ENCODE results near the gene MFSD2B. TPM values are rescaled to one million over a fixed set of nuclear protein-coding genes. Genes with fewer than 3 reads are reported as not detected.

The MFSD2B gene
- total RNA-seq, 1 donor from 2014 or later: not detected

DNA sequence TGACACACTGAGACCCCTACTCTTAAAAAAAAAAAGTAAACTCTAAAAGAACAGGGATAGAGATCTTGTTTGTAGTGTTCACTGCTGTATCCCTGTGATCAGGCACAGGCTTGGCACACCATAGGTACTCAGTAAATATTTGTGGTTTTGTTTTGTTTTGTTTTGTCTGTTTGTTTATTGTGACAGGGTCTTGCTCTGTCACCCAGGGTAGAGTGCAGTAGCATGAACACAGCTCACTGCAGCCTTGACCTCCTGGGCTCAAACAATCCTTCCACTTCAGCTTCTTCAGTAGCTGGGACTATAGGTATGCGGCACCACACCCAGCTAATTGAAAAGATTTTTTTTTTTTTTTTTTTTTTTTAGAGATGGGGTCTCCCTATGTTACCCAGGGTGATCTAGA lies 43.1 kb downstream of the MFSD2B start:
- TF ChIP-seq, protein P1, sequence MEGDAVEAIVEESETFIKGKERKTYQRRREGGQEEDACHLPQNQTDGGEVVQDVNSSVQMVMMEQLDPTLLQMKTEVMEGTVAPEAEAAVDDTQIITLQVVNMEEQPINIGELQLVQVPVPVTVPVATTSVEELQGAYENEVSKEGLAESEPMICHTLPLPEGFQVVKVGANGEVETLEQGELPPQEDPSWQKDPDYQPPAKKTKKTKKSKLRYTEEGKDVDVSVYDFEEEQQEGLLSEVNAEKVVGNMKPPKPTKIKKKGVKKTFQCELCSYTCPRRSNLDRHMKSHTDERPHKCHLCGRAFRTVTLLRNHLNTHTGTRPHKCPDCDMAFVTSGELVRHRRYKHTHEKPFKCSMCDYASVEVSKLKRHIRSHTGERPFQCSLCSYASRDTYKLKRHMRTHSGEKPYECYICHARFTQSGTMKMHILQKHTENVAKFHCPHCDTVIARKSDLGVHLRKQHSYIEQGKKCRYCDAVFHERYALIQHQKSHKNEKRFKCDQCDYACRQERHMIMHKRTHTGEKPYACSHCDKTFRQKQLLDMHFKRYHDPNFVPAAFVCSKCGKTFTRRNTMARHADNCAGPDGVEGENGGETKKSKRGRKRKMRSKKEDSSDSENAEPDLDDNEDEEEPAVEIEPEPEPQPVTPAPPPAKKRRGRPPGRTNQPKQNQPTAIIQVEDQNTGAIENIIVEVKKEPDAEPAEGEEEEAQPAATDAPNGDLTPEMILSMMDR (IDR thresholded peaks at IDR 0.05): no peak
- ChIA-PET POLR2A (interaction anchor here (1.2 kb wide), 1 partner anchor 23 kb away, joined by 6 read pairs; the partner anchor contains the start of gene SF3B6), CTCF (interaction anchor here (0.9 kb wide), 1 partner anchor 126 kb away, joined by 3 read pairs; the partner anchor contains the start of gene ATAD2B)
- Mint-ChIP-seq H3K4me1 (peaks cover 7% of the 10 kb centered on the region), H3K27ac (no peak overlapping the region), H3K9me3 (no peaks in the 10 kb centered on the region), H3K4me3 (no peak overlapping the region), H3K27me3 (no peaks in the 10 kb centered on the region), H3K36me3 (ENCODE audit: low read depth) (no peaks in the 10 kb centered on the region)
- DNase-seq (no peak), ATAC-seq (ENCODE audit: low read depth) (no peak)
- intact Hi-C loops (cut with micrococcal nuclease): no loop called here

GRCh38 chr2:24054366-24055010 lies 44.6 kb downstream of the MFSD2B start:
- no peak overlapping the region for H3K4me3 Mint-ChIP-seq
- ChIA-PET POLR2A (interaction anchor here (0.6 kb wide), 1 partner anchor 53 kb away, joined by 3 read pairs; no protein-coding TSS in a partner anchor), CTCF (no interaction called here)
- DNase-seq (no peak), ATAC-seq (ENCODE audit: low read depth) (no peak)
- no peaks in the 10 kb centered on the region for H3K36me3 Mint-ChIP-seq (ENCODE audit: low read depth)
- TF ChIP-seq, protein P1 (IDR thresholded peaks at IDR 0.05): no peak
- no peaks in the 10 kb centered on the region for H3K4me1 Mint-ChIP-seq
- H3K27me3 Mint-ChIP-seq: no peaks in the 10 kb centered on the region
- H3K9me3 Mint-ChIP-seq: no peaks in the 10 kb centered on the region
- intact Hi-C loops (cut with micrococcal nuclease): no loop called here
- H3K27ac Mint-ChIP-seq: no peak overlapping the region

GRCh38 chr2:24055750-24056149 lies 45.9 kb downstream of the MFSD2B start:
- intact Hi-C loops (cut with micrococcal nuclease): no loop called here
- no peaks in the 10 kb centered on the region for H3K36me3 Mint-ChIP-seq (ENCODE audit: low read depth)
- no peaks in the 10 kb centered on the region for H3K27me3 Mint-ChIP-seq
- no peaks in the 10 kb centered on the region for H3K4me1 Mint-ChIP-seq
- H3K27ac Mint-ChIP-seq: no peak overlapping the region
- H3K4me3 Mint-ChIP-seq: no peak overlapping the region
- H3K9me3 Mint-ChIP-seq: no peaks in the 10 kb centered on the region
- ChIA-PET POLR2A (no interaction called here), CTCF (no interaction called here)
- DNase-seq: no peak
- TF ChIP-seq, protein P1 (IDR thresholded peaks at IDR 0.05): no peak
- no peak for ATAC-seq (ENCODE audit: low read depth)

DNA sequence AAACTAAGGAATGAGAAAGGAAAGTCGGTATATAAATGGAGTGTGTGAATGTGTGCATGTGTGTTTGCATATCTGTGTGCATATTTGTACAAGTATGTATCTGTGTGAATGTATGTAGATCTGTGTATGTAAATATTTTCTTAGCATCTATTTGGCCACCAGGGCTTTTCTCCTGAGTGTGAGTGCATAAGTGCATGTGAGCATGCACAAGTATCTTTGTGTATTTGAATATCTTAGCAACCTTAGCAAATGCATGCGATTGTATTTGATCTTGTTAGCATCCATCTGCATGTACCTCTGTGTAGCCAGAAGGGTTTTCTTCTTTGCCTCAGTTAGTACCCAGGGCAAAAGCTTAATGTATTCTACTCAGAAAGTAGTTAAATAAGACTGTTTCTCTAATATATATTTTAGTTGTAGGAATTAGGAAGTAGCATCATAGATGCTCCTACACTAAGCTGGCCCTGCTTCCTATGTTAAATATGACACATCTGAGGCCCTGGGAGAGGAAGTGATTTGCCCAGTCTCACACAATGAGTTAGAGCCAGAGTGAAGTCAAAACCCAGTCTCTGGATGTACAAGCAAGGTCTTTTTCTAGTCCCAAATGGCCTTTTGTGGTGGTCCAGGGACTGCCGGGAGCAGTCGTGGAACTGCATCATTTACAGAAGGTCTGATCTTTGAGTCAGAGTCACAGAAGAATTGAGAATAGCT lies 48.8 kb downstream of the MFSD2B start:
- no peak overlapping the region for H3K27ac Mint-ChIP-seq
- intact Hi-C loops (cut with micrococcal nuclease): no loop called here
- H3K4me3 Mint-ChIP-seq: no peak overlapping the region
- TF ChIP-seq, protein P1 (IDR thresholded peaks at IDR 0.05): no peak
- no peaks in the 10 kb centered on the region for H3K36me3 Mint-ChIP-seq (ENCODE audit: low read depth)
- no peaks in the 10 kb centered on the region for H3K27me3 Mint-ChIP-seq
- no peaks in the 10 kb centered on the region for H3K9me3 Mint-ChIP-seq
- no peaks in the 10 kb centered on the region for H3K4me1 Mint-ChIP-seq
- DNase-seq (no peak), ATAC-seq (ENCODE audit: low read depth) (no peak)
- ChIA-PET POLR2A (interaction anchor here (0.6 to 0.8 kb wide), 2 partner anchors 17 to 18 kb away, joined by 3 to 10 read pairs; no protein-coding TSS in a partner anchor), CTCF (no interaction called here)

- POLR2A ChIA-PET: interaction anchor here (0.6 kb wide), 1 partner anchor 30 kb away, joined by 3 read pairs; no protein-coding TSS in a partner anchor
- H3K27ac Mint-ChIP-seq: no peak overlapping the region
- H3K9me3 Mint-ChIP-seq: no peaks in the 10 kb centered on the region
- H3K4me3 Mint-ChIP-seq: no peak overlapping the region
- H3K27me3 Mint-ChIP-seq: no peaks in the 10 kb centered on the region
- peaks cover 50% of the 10 kb centered on the region for H3K36me3 Mint-ChIP-seq (ENCODE audit: low read depth)
- DNase-seq: no peak
- no peaks in the 10 kb centered on the region for H3K4me1 Mint-ChIP-seq
- TF ChIP-seq, protein P1 (IDR thresholded peaks at IDR 0.05): no peak
- no peak for ATAC-seq (ENCODE audit: low read depth)
- CTCF ChIA-PET: interaction anchor here (3.4 kb wide), 1 partner anchor 241 kb away, joined by 14 read pairs; no protein-coding TSS in a partner anchor
- intact Hi-C loops (cut with micrococcal nuclease): no loop called here
These were observed 55.5 kb downstream of the MFSD2B start for GRCh38 chr2:24065341-24065740.
